HG02678 (cell line): Measurements from ENCODE around the gene SLC26A11.
"Not testable (repeated sequence)": the region's sequence is repeated elsewhere in the genome, so short reads cannot be mapped to it uniquely, and the experiment has no call there.

Experiments
- ATAC-seq: cut with Tn5 transposase; IDR thresholded peaks from one replicate; pipeline ENCODE4 v1.9.1; 2021; ENCODE audit warnings: mild to moderate bottlenecking, moderate library complexity; ENCODE audit not compliant: unreplicated experiment

Gene SLC26A11

DNA sequence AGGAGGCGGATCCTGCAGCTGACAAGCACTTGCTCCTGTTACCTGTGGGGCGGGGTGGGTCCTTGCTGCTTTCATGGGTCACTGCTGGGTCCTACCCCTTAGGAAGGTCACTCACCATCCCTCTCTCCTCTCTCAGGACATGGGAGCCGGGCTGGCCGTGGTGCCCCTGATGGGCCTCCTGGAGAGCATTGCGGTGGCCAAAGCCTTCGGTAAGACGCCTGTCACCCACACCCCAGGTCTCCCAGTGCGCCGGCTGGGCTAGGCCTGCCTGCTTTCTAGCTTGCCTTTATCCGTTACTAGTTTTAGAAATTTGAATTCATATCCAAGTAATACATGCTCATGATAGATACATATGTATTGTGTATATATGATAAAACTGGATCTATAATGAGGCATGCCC is 17.2 kb downstream of the SLC26A11 start:
- ATAC-seq: no peak

DNA sequence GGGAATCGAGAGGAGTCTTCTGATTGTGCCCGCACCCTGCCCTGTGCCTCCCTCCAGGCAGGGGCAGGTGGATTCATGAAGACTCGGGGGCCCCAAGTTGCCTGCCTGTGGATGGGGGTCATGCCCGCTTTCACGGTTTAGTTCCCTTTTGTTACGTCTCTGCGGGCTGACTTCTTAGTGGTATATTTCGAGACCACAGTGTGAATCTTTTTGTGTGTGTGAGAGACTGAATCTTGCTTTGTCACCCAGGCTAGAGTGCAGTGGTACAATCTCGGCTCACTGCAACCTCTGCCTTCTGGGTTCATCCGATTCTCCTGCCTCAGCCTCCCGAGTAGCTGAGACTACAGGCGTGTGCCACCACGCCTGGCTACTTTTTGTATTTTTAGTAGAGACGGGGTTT is 22.3 kb downstream of the SLC26A11 start:
- ATAC-seq: no peak

GRCh38 chr17:80243526-80244433 is 23.6 kb downstream of the SLC26A11 start:
- no peak for ATAC-seq

DNA sequence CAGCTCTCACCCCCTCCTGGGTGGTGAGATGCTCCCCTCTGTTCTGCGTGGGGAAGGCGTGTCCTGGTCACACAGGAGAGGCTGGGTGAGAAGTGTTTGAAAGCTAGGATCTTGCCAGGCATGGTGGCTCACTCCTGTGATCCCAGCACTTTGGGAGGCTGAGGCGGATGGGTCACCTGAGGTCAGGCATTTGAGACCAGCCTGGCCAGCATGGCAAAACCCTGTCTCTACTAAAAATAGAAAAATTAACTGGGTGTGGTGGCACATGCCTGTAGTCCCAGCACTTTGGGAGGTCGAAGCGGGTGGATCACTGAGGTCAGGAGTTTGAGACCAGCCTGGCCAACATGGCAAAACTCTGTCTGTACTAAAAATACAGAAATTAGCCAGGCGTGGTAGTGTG is 24.2 kb downstream of the SLC26A11 start:
- ATAC-seq: not testable (repeated sequence)

DNA sequence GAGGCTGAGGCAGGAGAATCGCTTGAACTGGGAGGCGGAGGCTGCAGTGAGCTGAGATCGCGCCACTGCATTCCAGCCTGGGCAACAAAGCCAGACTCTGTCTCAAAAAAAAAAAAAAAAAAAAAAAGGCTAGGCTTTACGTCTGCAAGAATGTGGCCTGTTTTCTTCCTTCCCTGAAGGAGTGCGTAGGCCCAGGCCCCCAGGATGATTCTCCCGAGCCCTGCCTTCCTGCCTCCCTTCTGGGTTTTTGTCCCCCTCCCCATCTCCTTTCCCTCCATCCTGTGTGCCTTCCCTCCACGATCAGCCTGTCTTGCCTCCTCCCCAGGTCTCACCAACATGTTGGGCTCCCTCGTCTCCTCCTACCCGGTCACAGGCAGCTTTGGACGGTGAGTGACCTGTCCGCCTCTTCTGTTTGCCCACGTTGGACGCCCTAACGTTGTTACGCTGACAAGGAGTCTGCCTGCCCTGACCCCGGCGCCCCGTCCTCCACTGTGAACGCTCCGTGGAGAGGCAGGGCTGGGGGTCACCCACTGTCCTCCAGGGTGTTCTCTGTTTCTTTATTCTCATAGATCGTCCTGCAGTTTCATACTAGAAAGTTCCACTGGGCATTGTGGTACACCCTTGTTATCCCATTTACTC is 24.8 kb downstream of the SLC26A11 start:
- ATAC-seq: no peak

- no peak for ATAC-seq
Measured at GRCh38 chr17:80245566-80246265, 25.5 kb downstream of the SLC26A11 start.

DNA sequence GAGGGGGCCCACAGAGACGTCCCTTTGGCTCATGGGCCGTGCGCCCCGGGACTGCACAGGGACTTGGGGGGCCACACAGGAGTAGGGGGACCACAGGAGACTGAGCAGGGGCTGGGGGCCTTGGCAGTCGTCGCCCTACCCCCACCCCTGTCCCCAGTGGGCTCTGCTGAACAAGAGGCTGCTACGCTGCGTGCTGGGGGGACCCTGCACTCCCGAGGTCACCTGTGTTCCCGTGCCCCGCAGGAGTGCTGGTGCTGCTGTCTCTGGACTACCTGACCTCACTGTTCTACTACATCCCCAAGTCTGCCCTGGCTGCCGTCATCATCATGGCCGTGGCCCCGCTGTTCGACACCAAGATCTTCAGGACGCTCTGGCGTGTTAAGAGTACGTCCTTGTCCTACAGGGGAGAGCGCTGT is 26.0 kb downstream of the SLC26A11 start:
- no peak for ATAC-seq

DNA sequence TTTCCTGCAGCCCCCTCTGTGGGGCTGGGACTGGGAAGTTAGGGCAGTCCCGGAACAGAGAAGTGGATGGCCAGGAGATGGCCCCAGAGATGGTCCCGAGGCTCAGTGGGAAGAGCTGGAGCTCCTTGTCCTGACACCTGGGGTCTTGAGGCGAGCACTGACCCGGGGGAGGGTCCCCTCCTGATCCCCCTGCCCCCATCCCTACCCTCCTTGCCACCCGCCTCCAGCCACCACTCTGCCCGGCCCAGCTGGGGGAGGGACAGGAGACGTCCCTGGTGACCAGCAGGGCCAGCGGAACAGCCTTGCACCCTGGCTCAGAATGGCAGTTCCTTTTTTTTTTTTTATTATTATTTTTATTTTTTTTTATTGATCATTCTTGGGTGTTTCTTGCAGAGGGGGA is 26.5 kb downstream of the SLC26A11 start:
- no peak for ATAC-seq

DNA sequence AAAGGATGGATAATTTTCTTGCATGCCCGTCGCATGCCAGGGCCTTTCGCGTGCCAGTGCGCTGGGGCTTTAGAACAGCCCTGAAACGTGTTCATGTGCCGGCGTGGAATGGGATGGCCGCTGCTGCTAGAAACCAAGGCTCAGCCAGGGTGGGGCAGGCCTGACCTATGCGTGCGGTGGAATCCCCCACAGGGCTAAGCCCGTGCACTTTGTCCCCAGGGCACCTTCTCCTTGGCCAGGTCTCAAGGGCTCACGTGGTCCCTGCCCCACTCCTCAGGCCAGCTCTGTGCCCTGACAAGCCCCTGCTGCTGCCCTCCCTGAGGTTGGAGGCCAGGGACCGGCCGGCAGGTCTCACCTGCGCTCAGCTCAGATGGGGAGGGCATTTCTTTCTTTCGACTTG is 27.3 kb downstream of the SLC26A11 start:
- ATAC-seq: no peak

DNA sequence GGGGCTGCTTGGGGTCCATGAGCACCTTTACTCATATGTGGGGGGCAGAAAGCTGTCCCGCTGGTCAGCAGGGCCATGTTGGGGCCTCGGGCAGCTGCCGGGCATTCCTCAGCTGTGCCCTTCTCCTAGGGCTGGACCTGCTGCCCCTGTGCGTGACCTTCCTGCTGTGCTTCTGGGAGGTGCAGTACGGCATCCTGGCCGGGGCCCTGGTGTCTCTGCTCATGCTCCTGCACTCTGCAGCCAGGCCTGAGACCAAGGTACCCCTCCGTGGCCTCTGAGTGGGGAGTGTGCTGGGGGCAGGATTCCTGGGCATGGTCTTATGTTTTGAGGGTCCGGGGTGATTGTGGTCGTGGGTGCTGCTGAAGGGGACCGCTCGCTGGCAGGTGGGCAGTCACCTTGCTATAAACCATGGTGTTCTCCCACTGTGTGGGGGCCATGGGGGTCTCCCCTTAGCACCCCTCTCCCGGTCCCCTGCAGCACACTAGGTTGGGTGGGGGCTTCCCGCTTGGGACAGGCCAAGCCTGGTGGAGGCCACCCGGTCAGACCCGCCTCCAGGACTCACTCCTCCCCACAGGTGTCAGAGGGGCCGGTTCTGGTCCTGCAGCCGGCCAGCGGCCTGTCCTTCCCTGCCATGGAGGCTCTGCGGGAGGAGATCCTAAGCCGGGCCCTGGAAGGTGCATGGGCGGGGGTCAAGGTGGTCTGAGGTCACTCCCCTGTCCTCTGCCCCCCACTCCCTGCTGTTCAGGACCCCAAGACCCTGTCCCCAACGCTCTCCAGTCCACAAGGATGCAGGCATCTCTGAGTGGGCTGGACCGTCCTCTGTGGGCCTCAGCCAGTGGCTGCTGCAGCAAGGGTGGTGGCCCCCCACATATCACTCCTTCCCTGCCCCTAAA is 28.0 kb downstream of the SLC26A11 start:
- no peak for ATAC-seq

- no peak for ATAC-seq
Measured at GRCh38 chr17:80248894-80249710, 28.9 kb downstream of the SLC26A11 start.

- no peak for ATAC-seq
Measured at GRCh38 chr17:80251966-80252365, 31.7 kb downstream of the SLC26A11 start.

GRCh38 chr17:80252871-80253270 is 32.6 kb downstream of the SLC26A11 start:
- no peak for ATAC-seq

GRCh38 chr17:80253631-80254395 is 33.6 kb downstream of the SLC26A11 start:
- ATAC-seq: no peak

DNA sequence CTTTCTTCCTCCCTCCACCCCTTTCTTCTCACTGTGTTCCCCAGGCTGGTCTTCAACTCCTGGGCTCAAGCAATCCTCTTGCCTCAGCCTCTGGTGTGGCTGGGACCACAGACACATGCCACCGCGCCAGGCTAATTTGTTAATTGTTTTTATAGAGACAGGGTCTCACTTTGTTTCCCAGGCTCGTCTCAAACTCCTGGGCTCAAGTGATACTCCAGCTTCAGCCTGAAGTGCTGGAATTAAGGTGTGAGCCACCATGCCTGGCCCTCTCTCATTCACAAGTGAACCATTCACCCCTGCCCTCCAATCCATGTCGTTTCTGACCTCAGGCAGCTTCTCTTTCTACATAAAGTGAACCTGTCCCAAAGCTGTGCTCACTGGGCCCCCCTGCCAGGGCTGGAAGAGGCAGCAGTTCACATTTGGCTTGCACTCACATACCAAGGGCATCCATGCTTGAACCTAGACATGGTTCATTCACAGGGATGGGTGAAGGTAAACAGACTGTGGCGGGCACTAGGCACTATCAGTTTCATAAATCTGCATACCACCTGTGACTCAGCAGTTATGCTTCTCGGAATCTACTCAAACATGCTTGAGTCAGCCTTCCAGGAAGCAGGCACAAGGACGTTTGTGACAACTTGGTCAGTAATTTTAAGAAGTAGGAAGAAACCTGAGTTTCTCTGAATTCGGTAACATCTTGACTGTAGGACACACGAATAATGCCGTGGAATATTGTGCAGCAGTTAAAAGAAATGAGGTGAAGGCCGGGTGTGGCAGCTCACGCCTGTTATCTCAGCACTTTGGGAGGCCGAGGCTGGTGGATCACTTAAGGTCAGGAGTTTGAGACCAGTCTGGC is 34.4 kb downstream of the SLC26A11 start:
- ATAC-seq: peak; percentile 56

GRCh38 chr17:80256034-80256350 is 35.8 kb downstream of the SLC26A11 start:
- ATAC-seq: no peak

- no peak for ATAC-seq
Measured at GRCh38 chr17:80257716-80258213, 37.5 kb downstream of the SLC26A11 start.

DNA sequence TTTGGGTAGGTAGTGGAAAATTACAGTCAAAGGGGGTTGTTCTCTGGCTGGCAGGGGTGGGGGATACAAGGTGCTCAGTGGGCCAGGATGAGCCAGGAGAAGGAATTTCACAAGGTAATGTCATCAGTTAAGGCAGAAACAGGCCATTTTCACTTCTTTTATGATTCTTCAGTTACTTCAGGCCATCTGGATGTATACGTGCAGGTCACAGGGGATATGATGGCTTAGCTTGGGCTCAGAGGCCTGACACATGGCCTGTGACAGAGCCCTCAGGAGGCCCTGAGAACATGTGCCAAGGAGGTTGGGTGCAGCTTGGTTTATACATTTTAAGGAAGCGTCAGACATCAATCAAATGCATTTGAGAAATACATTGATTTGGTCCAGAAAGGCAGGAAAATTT is 38.1 kb downstream of the SLC26A11 start:
- ATAC-seq: not testable (repeated sequence)
